ENCODE measurements around the gene TPK1.
A peak's percentile ranks its signal among the peaks of the same experiment; 100 is the strongest.
"Not testable (repeated sequence)": the region's sequence is repeated elsewhere in the genome, so short reads cannot be mapped to it uniquely, and the experiment has no call there.

TPK1 gene

DNA sequence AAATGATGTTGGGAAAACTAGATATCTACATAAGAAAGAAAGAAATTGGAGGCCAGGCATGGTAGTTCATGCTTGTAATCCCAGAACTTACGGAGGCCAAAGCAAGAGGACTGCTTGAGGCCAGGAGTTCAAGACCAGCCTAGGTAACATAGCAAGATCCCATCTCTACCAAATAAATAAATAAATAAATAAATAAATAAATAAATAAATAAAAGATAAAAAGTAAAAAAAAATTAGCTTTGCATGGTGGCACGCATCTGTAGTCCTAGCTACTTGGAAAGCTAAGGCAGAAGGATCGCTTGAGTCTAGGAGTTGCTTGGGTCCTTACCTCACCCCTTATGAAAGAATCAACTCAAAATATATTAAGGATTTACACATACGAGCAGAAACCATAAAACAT lies 238.9 kb downstream of the TPK1 start:
- no peak for DNase-seq

DNA sequence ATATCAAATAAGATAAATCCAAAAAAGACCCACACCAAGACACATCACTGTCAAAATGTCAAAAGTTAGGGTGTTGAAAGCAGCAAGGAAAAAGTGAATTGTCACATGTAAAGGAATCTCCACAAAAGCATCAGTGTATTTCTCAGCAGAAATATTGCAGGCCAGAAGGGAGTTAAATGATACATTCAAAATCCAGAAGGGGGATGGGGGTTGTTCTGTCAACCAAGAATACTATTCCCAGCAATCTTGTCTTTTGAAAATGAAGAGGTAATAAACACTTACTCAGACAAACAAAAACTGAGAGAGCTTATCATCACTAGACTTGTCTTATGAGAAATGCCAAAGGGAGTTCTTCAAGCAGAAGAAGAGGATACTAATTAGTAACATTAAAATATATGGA lies 241.3 kb downstream of the TPK1 start:
- DNase-seq, result no peak

DNA sequence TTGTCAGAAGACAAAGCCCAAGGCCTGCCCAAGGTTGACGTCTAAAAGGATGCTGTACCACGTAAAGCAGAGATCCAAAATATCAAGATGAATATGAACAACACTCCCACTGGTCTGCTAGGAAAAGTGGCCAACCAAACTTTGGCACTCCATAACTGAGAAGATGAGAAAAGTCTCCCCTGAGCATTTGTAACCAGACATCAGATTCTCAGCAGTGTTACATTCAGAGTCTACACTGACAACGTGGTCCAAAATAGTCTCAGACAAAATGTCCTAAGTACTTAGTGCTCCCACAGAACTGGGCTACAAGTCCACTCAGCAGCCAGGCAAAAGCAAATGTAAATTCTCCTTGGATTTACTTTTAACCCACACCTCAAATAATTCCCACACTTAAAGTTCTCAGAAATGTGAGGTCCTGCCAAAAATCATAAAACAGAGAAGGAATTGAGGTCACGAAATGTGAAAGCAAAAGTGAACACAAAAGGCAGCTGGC lies 247.2 kb downstream of the TPK1 start:
- peak; percentile 28 for DNase-seq

DNA sequence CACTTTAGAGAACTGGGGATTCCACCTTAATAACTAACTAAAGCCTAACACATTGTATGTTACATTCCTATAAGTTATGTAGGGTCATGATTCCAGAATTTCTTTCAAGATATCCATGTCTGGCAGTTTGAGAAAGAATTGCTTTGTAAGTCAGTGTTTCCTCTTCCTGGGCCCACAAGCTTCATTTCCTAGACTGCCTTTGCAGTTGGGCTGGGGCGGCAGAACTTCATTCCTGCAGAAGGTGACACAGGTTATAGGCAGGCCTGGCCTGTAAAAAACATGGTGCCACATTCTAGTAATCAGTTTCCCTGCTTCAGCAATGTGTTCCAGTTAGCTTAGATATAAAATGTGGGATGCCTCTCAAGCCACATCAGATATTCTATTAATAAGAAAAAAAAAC lies 248.2 kb downstream of the TPK1 start:
- DNase-seq, result no peak

DNA sequence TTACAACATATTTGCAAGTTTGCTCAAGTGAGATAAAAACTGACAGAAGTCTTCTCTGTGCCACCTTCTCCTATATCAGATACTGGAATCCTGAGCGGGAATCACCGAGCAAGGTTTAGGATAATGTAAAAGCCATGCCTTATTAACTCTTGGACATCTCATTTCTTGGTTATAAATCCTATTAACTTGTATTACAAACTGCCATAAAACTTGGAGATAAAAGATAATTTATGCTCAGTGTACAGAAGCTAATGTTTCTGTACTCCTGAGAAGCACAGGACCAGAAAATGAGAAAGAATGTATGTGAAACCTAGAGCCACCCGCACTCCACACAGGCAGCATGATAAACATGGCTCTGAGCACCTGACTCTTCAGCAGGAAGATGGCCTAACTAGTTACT lies 251.1 kb downstream of the TPK1 start:
- no peak for DNase-seq

DNA sequence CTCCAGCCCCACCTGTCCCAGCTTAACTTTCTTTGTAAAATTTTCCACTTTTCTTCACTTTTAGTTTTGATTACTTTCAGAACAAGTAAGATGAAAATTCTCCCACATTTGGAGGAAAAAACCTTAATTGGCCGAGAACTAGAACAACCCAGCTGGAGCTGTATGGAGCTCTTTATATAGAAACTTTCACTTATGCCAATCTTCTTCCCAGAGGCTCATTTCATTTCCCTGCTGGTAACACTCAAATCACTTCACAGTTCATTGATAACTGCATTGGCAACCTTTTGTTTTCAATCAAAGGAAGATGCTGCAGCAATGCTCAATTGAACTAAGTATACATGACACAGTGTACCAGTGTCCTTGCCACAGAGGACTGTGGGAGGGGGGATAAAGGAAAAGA lies 256.2 kb downstream of the TPK1 start:
- DNase-seq, result no peak

DNA sequence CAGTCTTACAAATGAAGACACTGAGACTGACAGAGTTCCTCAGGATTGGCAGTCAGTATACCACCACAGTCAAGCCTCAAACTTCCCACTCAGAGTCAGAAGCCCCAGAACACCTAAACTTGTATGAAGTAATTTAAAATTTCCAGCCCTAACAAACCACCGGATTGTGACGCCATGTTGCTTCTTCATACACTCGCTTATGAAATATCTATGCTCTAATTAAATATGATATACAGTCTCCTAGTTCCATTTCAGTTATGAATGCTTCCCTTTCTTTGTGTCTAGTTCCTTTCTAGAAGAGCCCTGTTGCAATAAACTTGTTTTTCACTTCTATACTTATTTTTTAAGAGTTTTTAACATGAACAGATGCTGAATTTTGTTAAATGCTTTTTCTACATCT lies 260.4 kb downstream of the TPK1 start:
- DNase-seq, result no peak

DNA sequence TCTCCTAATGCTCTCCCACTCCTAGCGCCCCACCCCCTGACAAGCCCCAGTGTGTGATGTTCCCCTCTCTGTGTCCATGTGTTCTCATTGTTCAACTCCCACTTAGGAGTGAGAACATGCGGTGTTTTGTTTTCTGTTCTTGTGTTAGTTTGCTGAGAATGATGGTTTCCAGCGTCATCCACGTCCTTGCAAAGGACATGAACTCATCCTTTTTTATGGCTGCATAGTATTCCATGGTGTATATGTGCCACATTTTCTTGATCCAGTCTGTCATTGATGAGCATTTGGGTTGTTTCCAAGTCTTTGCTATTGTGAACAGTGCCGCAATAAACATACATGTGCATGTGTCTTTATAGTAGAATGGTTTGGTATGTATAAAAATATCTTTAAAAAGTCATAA lies 261.1 kb downstream of the TPK1 start:
- not testable (repeated sequence) for DNase-seq

DNA sequence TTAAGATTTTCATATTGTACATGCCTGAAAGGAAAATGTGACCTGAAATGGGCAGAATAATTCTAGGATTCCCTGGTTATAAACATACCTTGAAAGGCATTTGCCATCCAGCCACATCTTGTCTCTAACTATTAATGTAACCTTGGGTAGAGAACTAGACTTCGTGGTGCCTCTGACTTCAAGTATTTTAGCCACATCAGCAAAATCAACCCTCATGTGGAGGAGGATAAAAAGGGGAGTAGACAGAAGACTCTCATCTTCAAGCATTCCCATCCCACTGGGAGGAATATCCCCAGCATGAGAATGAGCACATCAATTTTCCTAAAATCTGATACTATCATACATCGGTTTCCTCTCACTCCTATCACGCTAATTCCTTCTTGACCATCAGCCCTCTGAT lies 267.6 kb downstream of the TPK1 start:
- no peak for DNase-seq

DNA sequence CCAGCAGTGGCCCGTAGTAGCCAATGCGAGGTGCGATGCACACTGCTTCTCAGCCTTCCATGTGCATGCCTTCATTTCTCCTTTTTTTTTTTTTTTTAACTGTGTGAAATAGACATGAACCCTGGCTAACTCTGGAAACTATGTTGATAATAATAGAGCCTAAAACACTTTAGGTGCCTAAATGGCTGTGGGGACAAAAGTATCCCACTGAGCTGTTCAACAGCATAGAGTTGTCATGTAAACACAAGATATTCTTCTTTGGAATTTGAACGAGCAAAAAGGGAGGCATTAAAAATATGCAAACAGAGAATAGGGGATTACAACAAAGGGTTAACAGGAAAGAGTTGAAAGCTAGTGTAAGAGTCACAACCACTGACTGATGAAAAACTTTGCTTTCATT lies 270.3 kb downstream of the TPK1 start:
- DNase-seq, result no peak

DNA sequence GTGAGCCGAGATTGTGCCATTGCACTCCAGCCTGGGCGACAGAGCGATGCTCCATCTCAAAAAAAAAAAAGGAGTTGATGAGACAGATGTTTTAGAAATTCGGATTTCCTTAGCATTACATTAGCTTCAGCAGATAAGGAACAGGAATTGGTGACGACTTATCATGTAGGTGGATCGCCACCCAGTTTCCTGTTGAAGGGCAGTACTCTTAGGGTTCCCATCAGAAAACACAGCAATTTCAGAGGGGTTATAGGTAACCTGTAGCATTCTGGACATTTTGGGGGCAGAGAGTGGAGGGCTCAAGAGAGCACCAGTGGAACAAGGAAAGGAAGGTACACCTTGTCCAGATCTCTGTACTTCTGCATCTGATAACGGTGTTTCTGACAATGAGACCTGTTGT lies 286.0 kb downstream of the TPK1 start:
- DNase-seq, result no peak

DNA sequence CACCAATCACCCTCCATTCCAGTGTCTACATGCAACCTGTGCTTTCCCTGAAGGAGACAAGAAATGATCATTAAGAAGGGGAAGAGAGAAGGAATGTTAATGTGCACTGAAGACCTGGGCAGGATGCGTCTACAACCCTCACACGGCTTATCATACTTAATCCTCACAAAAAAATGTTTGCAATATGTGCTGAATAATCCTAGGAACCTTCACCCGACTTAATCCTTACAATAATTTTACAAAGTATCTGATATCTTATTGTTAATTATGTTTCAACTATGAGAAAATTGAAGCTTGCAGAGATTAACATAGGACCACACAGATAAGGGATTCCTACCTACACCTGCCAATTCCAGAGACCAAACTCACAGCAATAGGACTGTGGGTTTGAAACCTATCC lies 287.3 kb downstream of the TPK1 start:
- no peak for DNase-seq

DNA sequence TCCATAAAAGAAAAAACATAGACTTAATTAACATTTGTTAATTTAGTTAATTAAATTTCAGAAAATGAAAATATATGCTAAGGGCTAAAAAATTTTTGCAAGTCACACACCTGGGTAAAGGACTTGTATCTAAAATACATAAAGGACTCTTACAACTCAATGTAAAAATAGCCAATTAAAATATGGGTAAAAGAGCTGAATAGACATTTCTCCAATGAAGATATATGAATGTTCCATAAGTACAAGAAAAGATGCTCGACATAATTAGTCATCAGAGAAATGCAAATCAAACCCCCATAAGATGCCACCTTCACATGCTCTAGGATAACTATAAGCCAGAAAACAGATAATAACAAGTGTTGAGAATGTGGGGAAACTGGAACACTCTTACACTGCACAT lies 288.0 kb downstream of the TPK1 start:
- DNase-seq, result no peak

DNA sequence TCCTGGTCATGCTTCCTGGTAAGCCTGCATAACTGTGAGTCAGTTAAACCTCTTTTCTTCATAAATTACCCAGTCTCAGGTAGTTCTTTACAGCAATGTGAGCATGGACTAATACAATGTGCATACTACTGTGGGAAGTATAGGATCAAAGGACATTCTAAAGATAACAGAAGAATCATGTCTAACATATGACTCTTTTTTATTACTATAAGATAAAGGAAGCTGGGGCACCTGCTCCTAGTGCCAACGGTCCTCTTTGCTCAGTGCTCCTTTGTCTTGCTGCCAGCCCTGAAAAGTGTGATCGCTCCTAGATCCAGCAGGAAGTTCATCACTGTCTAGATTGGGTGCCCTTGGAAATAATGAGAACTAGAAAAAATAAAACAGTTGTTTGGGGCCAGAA lies 289.1 kb downstream of the TPK1 start:
- no peak for DNase-seq

DNA sequence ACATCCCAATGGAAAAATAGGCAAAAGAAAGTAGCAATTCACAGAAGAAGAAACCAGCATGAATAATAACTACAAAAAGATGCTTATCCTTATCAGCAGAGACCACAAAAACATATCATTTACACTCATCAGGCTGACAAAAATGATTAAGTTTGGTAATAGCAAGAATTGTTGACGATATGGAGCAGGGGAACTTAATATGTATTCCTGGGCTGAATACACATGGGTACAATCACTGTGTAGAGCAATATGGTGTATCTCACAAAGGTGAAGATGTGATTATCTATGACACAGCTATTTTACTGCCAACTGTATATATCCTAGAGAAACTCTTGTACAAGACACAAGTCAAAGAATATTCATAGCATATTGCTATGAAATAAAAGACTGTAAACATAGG lies 290.5 kb downstream of the TPK1 start:
- no peak for DNase-seq

DNA sequence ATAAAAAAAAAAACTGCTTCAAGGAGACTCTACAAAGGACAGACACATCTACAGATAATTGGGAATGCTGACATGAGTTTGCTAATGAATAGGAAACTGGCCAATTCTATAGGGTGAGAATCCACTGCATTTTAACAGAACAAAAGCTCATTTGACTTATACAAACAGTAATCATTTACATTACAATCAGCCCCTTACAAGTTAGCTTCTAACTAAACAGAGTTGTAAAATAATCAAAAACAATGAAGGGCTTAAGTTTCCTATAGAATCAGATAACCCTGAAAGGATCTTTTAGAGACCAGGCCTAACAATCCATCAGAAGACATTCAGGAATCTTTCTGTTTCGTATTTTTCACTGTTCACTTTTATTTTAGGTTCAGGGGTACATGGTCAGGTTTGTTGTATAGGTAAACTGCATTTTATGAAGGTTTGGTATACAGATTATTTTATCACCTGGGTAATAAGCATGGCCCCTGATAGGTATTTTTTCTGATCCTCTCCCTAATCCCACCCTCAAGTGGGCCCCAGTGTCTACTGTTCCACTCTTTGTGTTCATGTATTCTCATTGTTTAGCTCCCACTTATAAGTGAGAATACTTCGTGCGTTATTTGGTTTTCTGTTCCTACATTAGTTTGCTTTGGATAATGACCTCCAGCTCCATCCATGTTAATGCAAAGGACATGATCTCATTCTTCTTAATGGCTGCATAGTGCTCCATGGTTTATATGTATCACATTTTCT lies 301.0 kb downstream of the TPK1 start:
- no peak for DNase-seq

DNA sequence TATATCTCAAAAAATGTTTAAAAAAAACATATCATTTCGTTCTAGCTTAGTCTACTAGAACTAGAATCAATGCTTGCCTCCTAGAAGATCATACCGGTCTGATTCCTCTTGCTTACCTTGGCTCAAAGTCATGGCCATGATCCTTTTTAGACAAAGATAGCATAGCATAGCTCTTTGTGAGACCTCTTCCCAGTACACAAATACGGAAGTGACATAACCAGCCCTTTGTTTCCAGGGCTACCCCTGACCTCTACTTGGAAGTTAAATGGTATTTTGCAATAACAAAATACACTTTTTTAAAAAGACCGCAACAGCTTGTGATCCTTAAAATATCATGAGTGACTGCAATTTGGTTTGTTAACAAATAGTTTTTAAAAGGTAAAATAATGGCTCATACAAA lies 301.7 kb downstream of the TPK1 start:
- DNase-seq, result no peak

DNA sequence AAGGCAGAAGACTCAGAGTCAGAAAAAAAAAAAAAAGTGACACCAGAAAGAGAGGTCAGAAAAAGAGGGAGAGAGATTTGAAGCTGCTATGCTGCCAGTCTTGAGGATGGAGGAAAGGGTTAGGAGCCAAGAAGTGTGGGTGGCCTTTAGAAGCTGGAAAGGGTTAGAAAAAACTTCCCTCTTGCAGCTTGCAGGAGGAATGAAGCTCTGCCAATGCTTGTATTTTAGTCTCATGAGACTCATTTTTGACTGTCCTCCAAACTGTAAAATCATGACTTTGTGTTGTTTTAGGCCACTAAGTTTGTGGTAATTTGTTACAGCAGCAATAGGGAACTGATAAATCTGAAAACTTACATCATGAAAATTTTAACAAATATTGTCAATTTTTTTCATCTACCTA lies 304.7 kb downstream of the TPK1 start:
- no peak for DNase-seq

DNA sequence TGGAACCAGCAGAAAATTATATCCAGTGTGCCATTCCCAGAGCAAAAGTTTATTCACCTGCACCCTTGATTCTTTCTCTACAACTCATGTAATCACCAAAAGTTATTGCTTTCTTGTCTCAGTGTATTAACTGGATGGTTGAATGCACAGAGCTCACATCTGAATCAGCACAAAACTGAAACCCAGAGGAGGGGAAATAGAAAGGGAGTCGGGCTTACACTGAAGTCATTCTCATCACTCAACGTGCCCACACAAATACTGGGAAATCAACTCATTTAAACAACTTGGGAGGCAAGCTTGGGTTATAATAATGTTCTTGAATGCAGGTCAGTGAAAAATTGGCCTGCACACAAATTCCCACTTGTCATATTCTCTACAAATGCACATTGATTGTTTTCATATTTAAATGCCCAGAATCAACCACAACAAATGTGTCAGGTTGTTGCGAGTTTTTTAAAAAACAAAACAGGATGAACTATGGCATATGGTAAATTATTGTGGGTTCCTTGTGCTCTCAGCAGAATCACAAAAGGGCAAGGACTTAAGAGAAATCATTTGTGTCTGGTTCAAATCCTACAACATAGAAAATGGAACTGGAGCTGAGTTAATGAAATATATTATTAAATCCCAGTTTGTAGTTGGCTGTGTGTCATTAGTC lies 306.5 kb downstream of the TPK1 start:
- no peak for DNase-seq

DNA sequence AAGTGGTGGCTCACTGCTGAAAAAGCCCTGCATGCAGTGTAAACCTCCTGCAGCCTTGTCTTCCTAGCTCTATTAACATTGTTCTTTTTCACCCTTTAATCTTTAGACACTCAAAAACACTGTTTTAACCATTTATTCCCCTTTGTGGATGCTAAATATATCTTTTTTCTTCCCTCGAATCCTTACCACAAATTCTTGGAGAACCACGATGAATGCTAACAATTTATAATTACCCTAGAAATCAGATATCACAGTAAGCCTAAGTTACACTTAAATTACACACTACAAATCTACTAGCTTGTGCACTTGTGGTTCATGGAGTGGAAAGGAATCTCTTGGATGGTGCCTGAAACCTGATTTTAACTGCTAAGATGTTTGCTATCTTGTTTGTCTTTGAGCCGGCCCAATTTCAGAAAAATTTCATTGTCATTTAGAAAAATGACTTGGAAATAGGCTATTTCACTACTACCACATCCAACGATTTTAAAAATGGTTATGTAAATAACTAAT lies 307.3 kb downstream of the TPK1 start:
- DNase-seq, result no peak

DNA sequence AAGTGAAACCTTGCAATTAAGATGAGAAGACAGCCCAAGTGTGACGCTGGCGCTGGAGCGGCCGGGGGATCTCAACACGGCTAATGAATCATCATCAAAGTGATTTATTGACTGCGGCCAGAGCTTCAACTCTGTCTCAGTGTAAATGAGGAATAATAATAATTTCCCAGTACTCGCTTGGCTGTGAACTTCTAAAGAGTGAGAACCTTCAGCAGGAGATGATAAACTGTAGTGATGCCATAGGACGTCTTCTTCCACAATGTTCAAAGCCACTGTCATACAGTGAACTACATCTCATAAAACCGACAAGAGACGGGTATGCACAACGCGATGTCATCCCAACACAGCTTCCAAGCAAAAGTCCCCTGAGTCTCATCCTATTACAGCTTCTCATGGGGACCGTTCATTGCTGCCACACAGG lies 308.8 kb downstream of the TPK1 start:
- DNase-seq, result no peak

DNA sequence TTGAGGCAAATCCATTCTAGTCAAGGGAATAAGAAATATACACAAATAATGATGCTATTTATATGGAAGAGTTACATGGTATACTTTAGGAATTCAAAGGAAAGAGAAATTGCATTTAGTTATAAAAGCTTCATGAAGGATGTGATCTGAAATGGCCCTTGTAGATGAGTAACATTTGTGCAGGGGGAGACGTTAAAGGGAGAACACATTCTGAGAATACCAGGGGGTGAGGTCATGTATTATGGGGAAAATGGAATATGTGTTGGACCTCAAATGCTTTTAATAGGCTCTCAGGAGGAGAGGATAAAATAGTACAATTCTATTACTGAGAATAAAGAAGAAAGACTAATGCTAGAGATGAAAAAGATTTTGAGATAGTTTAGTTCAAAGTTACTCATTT lies 309.9 kb downstream of the TPK1 start:
- no peak for DNase-seq

DNA sequence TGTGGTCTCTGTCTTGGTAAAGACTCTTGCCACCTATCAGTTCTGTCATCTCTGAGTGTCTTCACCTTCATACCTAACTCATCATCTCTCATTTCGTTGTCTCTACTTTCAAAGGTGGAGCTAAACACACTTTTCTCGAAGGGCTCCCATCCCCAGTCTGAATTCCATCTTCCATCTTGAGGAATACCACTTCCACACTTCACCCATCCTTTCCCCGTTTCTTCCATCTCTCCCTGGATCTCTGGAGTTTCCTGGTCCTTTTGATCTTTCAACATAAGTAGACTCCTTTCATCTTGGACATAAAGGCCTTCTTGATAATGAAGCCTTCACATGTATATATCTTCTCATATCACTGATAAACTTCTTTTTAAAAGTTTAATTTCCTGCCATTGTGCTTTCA lies 311.6 kb downstream of the TPK1 start:
- no peak for DNase-seq

DNA sequence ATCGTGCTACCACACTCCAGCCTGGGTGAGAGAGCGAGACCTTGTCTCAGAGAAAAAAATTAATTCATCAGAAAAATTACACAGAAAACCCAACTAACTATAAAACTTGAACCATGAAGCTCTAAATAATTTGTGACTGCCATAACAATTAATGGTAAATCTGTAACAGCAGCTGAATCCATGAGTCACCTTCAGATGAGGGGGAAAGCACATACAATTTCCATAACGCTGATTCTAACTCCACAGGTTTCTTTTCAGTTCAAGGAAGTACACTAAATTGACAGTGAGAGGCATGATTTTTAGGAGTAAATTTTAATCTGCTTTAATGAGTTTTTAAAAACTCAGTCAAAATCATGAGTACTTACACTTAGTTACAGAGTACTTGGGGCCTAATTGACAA lies 312.2 kb downstream of the TPK1 start:
- no peak for DNase-seq

DNA sequence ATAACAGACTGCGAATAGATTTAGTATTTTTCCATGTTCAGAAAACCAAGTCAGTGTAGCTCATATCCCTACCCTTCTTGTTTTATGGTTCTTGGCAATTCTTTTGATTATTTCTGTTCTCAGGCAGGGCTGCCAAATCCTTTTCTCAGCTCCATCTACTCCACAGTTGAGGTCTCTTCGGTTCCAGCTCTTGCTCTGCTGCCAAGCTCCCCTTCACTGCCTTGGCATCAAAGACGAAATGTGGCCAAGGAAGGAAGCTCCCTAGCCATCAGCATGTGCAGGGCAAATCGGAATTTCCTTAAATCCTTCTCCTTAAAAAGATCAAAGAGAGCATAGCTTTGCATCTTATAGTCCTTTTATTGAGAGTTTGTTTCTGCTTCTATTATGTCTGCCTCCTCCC lies 315.9 kb downstream of the TPK1 start:
- DNase-seq, result peak; percentile 80

All from left hindlimb (tissue), 1 donor.